Measurements from ENCODE around the gene AK2.

Gene AK2

GRCh38 chr1:33042831-33043230 lies 6.1 kb upstream of the AK2 start:
- Histone ChIP-seq H3K36me3 (ENCODE audit: control insufficient read depth in 2 of 2, insufficient read depth in 1 of 2, low read length in 2 of 2) (no peaks in the 10 kb centered on the region), H3K9me3 (ENCODE audit: control insufficient read depth, insufficient read depth, low read depth, low read length) (no peaks in the 10 kb centered on the region), H3K4me3 (ENCODE audit: low read depth, low read length) (no peak overlapping the region), H3K4me1 (ENCODE audit: control insufficient read depth, insufficient read depth, low read length) (peaks cover 5% of the 10 kb centered on the region; the same call in 1 of the 2 replicates), H3K27ac (ENCODE audit: extremely low read depth, low read depth, low read length) (no peak overlapping the region)
- ChIA-PET POLR2A (no interaction called here), CTCF (interaction anchor here (0.6 kb wide), 2 partner anchors 100 to 110 kb away, joined by 3 read pairs; no protein-coding TSS in a partner anchor)
- no peak for TF ChIP-seq SCRT1 (tag by site-specific recombination; IDR thresholded peaks at IDR 0.05; ENCODE audit: borderline replicate concordance)
- no peak for TF ChIP-seq ZBTB7A (tag by site-specific recombination; IDR thresholded peaks at IDR 0.05; ENCODE audit: low read depth)
- TF ChIP-seq ZFP3 (tag by site-specific recombination; IDR thresholded peaks at IDR 0.05; ENCODE audit: low read depth) = no peak
- no peak for TF ChIP-seq CTCF (tag by site-specific recombination; IDR thresholded peaks at IDR 0.05)
- TF ChIP-seq PRDM10 (tag by site-specific recombination; IDR thresholded peaks at IDR 0.05) = no peak
- TF ChIP-seq BCL11A (tag by site-specific recombination; IDR thresholded peaks at IDR 0.05; ENCODE audit: low read depth) = no peak
- no peak for TF ChIP-seq ZFHX2 (tag by site-specific recombination; conservative IDR thresholded peaks at IDR 0.05)
- TF ChIP-seq ZNF677 (tag by site-specific recombination; IDR thresholded peaks at IDR 0.05) = no peak
- TF ChIP-seq ZNF585B (tag by site-specific recombination; IDR thresholded peaks at IDR 0.05) = no peak
- TF ChIP-seq ZNF747 (tag by site-specific recombination; IDR thresholded peaks at IDR 0.05) = no peak

GRCh38 chr1:33041026-33041425 lies 4.3 kb upstream of the AK2 start:
- ChIA-PET POLR2A (no interaction called here), CTCF (interaction anchor here (1.1 kb wide), 1 partner anchor 15 kb away, joined by 3 read pairs; no protein-coding TSS in a partner anchor)
- no peaks in the 10 kb centered on the region for H3K9me3 ChIP-seq (ENCODE audit: control insufficient read depth, insufficient read depth, low read depth, low read length)

More at GRCh38 chr1:33041026-33041425, 4.3 kb upstream of the AK2 start:
- H3K4me1 ChIP-seq (ENCODE audit: control insufficient read depth, insufficient read depth, low read length) = peaks cover 5% of the 10 kb centered on the region; the same call in 1 of the 2 replicates
- H3K4me3 ChIP-seq (ENCODE audit: low read depth, low read length) = no peak overlapping the region
- no peaks in the 10 kb centered on the region for H3K36me3 ChIP-seq (ENCODE audit: control insufficient read depth in 2 of 2, insufficient read depth in 1 of 2, low read length in 2 of 2)
- TF ChIP-seq ZNF571 (tag by site-specific recombination; IDR thresholded peaks at IDR 0.05) (no peak), ZNF114 (tag by site-specific recombination; IDR thresholded peaks at IDR 0.05) (no peak), ZNF501 (tag by site-specific recombination; IDR thresholded peaks at IDR 0.05) (no peak), HOXD13 (CRISPR knock-in tag; IDR thresholded peaks at IDR 0.05; ENCODE audit: borderline replicate concordance) (no peak), ZBTB48 (tag by site-specific recombination; IDR thresholded peaks at IDR 0.05) (no peak), ZNF133 (tag by site-specific recombination; IDR thresholded peaks at IDR 0.05) (no peak), ZNF112 (tag by site-specific recombination; IDR thresholded peaks at IDR 0.05) (no peak), ZNF311 (tag by site-specific recombination; IDR thresholded peaks at IDR 0.05; ENCODE audit: borderline replicate concordance) (no peak), ZBTB44 (tag by site-specific recombination; IDR thresholded peaks at IDR 0.05) (no peak)
- no peak overlapping the region for H3K27ac ChIP-seq (ENCODE audit: extremely low read depth, low read depth, low read length)

All from HEK293 (cell line).